C4-2B (cell line): ENCODE results near the gene FBXW4.

Experiments used
- CTCF ChIP-seq: fragments of 450-650 bp; conservative IDR thresholded peaks from 2 replicates; pipeline ENCODE4 v1.5.1; 2017; ENCODE audit warnings: mild to moderate bottlenecking
- ZFX ChIP-seq: fragments of 450-650 bp; IDR thresholded peaks from 2 replicates; pipeline ENCODE4 v1.6.1; 2017

- no peak for TF ChIP-seq CTCF
- TF ChIP-seq ZFX, result no peak
Measured at GRCh38 chr10:101671453-101671852, 23.5 kb downstream of the FBXW4 start.
